Lower leg skin (tissue), 3 donors: Measurements from ENCODE around the gene CDC73.

ENCODE experiments used
- CTCF ChIP-seq, 3 donors: fragments of 450-650 bp; IDR thresholded peaks; one replicate each; pipeline ENCODE4 v1.5.1; 2016; ENCODE audit warnings: antibody characterized with exemption in 3 of 3, mild to moderate bottlenecking in 3 of 3, moderate library complexity in 2 of 3
- POLR2A ChIP-seq, 2 donors: fragments of 450-650 bp; IDR thresholded peaks; one replicate each; pipeline ENCODE4 v1.6.1; 2016 to 2017; ENCODE audit warnings: antibody characterized with exemption in 2 of 2, mild to moderate bottlenecking in 1 of 2, moderate library complexity in 1 of 2

- TF ChIP-seq CTCF (IDR thresholded peaks at IDR 0.05) (no peak), POLR2A (IDR thresholded peaks at IDR 0.05) (no peak)
These were observed 177.2 kb downstream of the CDC73 start for GRCh38 chr1:193299038-193299437.
